GM21447 (cell line): ENCODE measurements around the gene CDC34.

Source experiments
- ATAC-seq: cut with Tn5 transposase; IDR thresholded peaks from one replicate; pipeline ENCODE4 v1.9.1; 2021; ENCODE audit not compliant: unreplicated experiment

CDC34 gene

GRCh38 chr19:531753-532560, at the start of gene CDC34:
Gene CDC34, plus strand, starts transcription at chr19:531760. Its CDS starts 172 bp downstream, at chr19:531932.
- peak; percentile 9 for ATAC-seq

GRCh38 chr19:482186-483041, 49.1 kb upstream of the CDC34 start:
- ATAC-seq, result no peak

GRCh38 chr19:483332-484072, 48.1 kb upstream of the CDC34 start:
- no peak for ATAC-seq

- no peak for ATAC-seq
These were observed 47.1 kb upstream of the CDC34 start for GRCh38 chr19:484494-484893.

GRCh38 chr19:485077-485476, 46.5 kb upstream of the CDC34 start:
- ATAC-seq, result no peak

- ATAC-seq, result no peak
These were observed 45.9 kb upstream of the CDC34 start for GRCh38 chr19:485583-486236.

GRCh38 chr19:488505-489417, 42.8 kb upstream of the CDC34 start:
- peak; percentile 72 for ATAC-seq

- peak; percentile 16 for ATAC-seq
These were observed 42.0 kb upstream of the CDC34 start for GRCh38 chr19:489418-490196.

GRCh38 chr19:491146-491741, 40.3 kb upstream of the CDC34 start:
- no peak for ATAC-seq

- no peak for ATAC-seq
These were observed 39.4 kb upstream of the CDC34 start for GRCh38 chr19:492091-492531.

GRCh38 chr19:493391-494170, 38.0 kb upstream of the CDC34 start:
- no peak for ATAC-seq

- no peak for ATAC-seq
These were observed 37.1 kb upstream of the CDC34 start for GRCh38 chr19:494171-495080.

- no peak for ATAC-seq
These were observed 36.5 kb upstream of the CDC34 start for GRCh38 chr19:495081-495401.

- no peak for ATAC-seq
These were observed 36.0 kb upstream of the CDC34 start for GRCh38 chr19:495402-496111.

- no peak for ATAC-seq
These were observed 35.4 kb upstream of the CDC34 start, which contains the start of gene MADCAM1 for GRCh38 chr19:496112-496665. Gene MADCAM1, plus strand, starts transcription at chr19:496486. Its CDS starts 14 bp downstream, at chr19:496500.

- ATAC-seq, result no peak
These were observed 34.6 kb upstream of the CDC34 start for GRCh38 chr19:496986-497385.
